Mucosa of rectum (tissue), 2 donors: ENCODE measurements around the gene SFMBT1.

Experiments
- H3K27ac ChIP-seq, 2 donors: one replicate each; pipeline ENCODE4 v1.7.0; 2013; ENCODE audit warnings: inconsistent platforms in 2 of 2, low read depth in 2 of 2, low read length in 2 of 2
- H3K27me3 ChIP-seq, 2 donors: one replicate each; pipeline ENCODE4 v1.7.0; 2013; ENCODE audit warnings: low read length in 2 of 2; ENCODE audit not compliant: control insufficient read depth in 2 of 2, insufficient read depth in 2 of 2
- H3K36me3 ChIP-seq, 2 donors: one replicate each; pipeline ENCODE4 v1.7.0; 2013; ENCODE audit warnings: low read length in 2 of 2; ENCODE audit not compliant: control insufficient read depth in 2 of 2, insufficient read depth in 2 of 2
- H3K4me1 ChIP-seq, 2 donors: one replicate each; pipeline ENCODE4 v1.7.0; 2013; ENCODE audit warnings: low read length in 2 of 2, mild to moderate bottlenecking in 1 of 2; ENCODE audit not compliant: control insufficient read depth in 2 of 2, insufficient read depth in 2 of 2
- H3K4me3 ChIP-seq, 2 donors: one replicate each; pipeline ENCODE4 v1.7.0; 2013; ENCODE audit warnings: low read length in 2 of 2
- H3K9ac ChIP-seq, 2 donors: one replicate each; pipeline ENCODE4 v1.7.0; 2013; ENCODE audit warnings: low read length in 2 of 2, low read depth in 1 of 2, mild to moderate bottlenecking in 1 of 2
- H3K9me3 ChIP-seq, 2 donors: one replicate each; pipeline ENCODE4 v1.7.0; 2013; ENCODE audit warnings: low read length in 2 of 2; ENCODE audit not compliant: control insufficient read depth in 2 of 2
- donor health status: healthy.
- donor health status: Normal muscosa, but diverticular disease.

The SFMBT1 gene

DNA sequence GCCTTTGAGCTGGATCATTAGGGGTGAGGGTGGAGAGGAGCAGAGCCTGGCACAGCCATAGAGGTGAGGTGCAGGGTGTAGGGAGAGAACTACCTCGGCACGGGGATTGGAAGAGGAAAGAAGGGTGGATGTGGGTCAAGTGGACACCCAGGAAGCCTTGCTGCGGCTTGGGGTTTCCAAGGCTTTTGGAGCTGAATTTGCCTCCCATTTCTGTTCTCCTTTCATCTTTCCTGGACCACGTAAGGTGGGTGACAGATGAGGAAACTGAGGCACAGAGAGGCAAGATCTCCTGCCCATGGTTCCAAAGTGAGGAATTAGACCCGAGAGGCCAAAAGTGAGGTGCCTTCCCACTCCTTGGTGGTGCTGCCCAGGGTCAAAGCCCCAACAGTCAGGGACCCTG lies 35.4 kb upstream of the SFMBT1 start:
- Histone ChIP-seq H3K27ac (no peak overlapping the region), H3K4me3 (no peak overlapping the region), H3K9me3 (no peaks in the 10 kb centered on the region), H3K27me3 (no peaks in the 10 kb centered on the region), H3K36me3 (peaks cover 0 to 3% of the 10 kb centered on the region in 2 donors), H3K4me1 (no peaks in the 10 kb centered on the region), H3K9ac (no peak overlapping the region)

DNA sequence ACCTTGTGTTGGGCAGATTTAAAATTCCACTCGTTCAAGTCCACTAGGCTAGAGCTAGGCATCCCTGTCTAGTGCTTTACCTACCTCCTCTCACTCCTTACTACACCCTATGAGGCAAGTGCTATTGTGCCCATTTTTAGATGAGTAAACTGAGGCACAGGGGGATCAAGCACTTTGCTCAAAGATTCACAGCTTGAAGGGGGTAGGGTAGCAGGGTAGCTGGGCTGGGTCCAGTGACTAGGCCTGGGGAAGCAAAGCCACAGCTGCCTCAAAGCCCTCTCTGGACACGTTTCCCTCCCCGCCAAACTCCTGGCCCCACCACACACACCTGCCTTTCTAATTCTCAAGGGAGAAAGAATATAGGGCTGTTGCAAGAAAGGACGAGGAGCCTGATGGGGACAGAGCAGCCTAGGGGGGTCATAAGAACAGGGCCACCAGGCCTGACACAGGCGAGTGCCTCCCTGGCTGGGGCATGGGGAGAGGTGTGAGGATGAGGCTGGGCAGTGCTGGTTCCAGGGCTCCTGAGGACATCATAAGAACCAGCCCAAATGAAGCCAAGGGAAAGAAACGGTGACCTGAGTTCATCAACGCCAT lies 34.8 kb upstream of the SFMBT1 start:
- Histone ChIP-seq H3K27ac (no peak overlapping the region), H3K9ac (no peak overlapping the region), H3K4me1 (no peaks in the 10 kb centered on the region), H3K4me3 (no peak overlapping the region), H3K9me3 (no peaks in the 10 kb centered on the region), H3K27me3 (no peaks in the 10 kb centered on the region), H3K36me3 (peaks cover 0 to 3% of the 10 kb centered on the region in 2 donors)

DNA sequence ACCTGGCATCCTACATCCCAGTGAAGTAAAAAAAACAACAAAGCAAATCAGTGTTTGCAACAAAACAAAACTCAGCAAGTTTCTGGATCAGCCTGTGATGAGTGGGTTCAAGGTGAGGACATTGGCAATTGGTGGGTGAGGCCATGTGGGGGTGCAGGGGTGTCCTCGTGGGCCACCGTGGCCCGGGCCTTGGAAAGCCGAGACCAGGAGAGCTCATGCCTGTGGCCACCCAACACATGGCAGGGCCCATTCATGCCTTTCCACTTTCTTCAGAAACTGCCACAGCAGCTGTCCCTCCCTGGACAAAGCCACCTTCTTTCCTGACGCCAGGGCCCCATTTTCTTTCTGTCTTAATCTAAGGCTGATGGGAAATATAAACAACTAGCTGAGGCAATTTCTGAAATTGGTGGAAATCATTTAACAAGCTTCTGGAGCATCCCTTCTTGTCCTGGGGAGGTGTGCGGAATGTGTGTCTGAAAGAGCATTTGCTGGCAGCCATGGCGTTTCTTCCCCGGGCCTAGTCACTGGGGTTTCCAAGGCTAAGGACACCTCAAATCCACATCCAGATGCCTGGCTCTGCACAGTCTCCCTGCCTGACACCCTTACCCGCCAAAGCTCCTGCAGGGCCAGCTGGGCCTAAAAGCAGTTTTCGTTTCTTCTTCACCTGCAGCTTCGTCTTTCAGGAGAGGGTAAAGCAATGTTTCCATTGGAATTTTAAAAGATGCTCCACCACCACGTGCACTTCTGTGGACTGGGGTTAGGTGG lies 34.1 kb upstream of the SFMBT1 start:
- H3K9ac ChIP-seq, result no peak overlapping the region

GRCh38 chr3:53079147-53079546 lies 33.3 kb upstream of the SFMBT1 start:
- no peak overlapping the region for H3K4me3 ChIP-seq
- H3K36me3 ChIP-seq, result no peaks in the 10 kb centered on the region
- no peaks in the 10 kb centered on the region for H3K27me3 ChIP-seq
- no peak overlapping the region for H3K9ac ChIP-seq
- no peaks in the 10 kb centered on the region for H3K4me1 ChIP-seq
- no peak overlapping the region for H3K27ac ChIP-seq
- H3K9me3 ChIP-seq, result no peaks in the 10 kb centered on the region

More for the DNA sequence above, 34.1 kb upstream of the SFMBT1 start:
- no peaks in the 10 kb centered on the region for H3K36me3 ChIP-seq
- no peaks in the 10 kb centered on the region for H3K4me1 ChIP-seq
- no peaks in the 10 kb centered on the region for H3K9me3 ChIP-seq
- H3K27ac ChIP-seq, result no peak overlapping the region
- no peaks in the 10 kb centered on the region for H3K27me3 ChIP-seq
- no peak overlapping the region for H3K4me3 ChIP-seq

DNA sequence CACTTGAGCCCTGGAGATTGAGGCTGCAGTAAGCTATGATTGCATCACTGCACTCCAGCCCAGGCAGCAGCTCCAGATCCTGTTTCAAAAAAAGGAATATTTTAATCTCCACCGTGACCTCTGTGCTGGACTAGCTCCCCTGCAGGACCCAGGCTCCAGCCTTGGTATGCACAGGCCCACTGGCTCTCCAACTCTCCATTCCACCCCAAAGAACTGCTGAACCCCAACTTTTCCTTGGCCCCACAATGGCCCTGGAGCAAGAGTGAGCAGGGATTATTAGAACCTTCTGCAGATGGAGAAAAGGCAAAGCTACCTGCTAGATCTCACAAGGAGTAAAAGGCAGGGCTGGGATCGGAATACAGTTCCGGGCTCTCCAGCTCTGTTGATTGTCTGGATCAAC lies 32.8 kb upstream of the SFMBT1 start:
- Histone ChIP-seq H3K9ac (no peak overlapping the region), H3K4me1 (no peaks in the 10 kb centered on the region), H3K9me3 (no peaks in the 10 kb centered on the region), H3K27me3 (no peaks in the 10 kb centered on the region), H3K36me3 (no peaks in the 10 kb centered on the region), H3K4me3 (no peak overlapping the region), H3K27ac (no peak overlapping the region)

DNA sequence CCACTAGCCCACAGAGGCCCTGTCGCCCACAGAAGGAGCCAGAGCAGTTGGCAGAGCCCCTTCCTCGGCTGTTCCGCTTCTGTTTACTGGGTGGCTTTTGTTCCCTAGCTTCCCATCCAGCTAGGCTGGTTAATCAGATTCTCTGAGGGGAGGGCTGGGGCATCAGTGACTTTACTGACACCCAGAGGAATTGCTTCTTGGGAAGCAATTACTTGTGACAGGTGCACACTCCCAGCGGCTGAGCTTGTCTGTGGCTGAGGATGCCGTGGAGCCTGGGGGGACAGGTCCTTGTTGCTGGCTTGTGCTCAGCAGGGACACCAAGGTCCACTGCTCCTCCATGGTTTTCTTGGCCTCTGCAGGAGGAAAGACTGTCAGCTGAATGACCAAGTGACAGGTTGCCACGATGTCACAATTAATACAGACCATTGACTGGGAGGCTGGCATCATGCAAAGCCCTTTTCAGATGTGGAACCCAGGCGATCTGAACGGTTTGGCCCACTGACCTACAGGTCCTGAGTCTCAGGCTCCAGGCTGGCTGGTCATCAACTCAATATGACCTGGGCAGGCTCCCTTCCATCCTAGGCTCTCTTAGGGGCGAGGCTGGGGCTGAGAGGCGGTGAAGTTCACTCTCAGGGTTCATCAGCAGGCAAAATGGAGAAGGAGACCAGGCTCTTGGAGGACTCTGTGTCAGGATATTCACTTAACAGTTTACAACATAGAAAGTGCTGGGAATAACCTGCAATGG lies 31.8 kb upstream of the SFMBT1 start:
- H3K27me3 ChIP-seq, result no peaks in the 10 kb centered on the region
- H3K4me1 ChIP-seq, result peaks cover 0 to 4% of the 10 kb centered on the region in 2 donors
- H3K27ac ChIP-seq, result no peak overlapping the region
- H3K9ac ChIP-seq, result no peak overlapping the region
- no peaks in the 10 kb centered on the region for H3K9me3 ChIP-seq
- no peaks in the 10 kb centered on the region for H3K36me3 ChIP-seq
- no peak overlapping the region for H3K4me3 ChIP-seq

GRCh38 chr3:53075743-53076140 lies 29.9 kb upstream of the SFMBT1 start:
- Histone ChIP-seq H3K4me3 (no peak overlapping the region), H3K27ac (no peak overlapping the region), H3K9me3 (no peaks in the 10 kb centered on the region), H3K36me3 (no peaks in the 10 kb centered on the region), H3K27me3 (no peaks in the 10 kb centered on the region), H3K9ac (no peak overlapping the region), H3K4me1 (peaks cover 6 to 9% of the 10 kb centered on the region in 2 donors)

DNA sequence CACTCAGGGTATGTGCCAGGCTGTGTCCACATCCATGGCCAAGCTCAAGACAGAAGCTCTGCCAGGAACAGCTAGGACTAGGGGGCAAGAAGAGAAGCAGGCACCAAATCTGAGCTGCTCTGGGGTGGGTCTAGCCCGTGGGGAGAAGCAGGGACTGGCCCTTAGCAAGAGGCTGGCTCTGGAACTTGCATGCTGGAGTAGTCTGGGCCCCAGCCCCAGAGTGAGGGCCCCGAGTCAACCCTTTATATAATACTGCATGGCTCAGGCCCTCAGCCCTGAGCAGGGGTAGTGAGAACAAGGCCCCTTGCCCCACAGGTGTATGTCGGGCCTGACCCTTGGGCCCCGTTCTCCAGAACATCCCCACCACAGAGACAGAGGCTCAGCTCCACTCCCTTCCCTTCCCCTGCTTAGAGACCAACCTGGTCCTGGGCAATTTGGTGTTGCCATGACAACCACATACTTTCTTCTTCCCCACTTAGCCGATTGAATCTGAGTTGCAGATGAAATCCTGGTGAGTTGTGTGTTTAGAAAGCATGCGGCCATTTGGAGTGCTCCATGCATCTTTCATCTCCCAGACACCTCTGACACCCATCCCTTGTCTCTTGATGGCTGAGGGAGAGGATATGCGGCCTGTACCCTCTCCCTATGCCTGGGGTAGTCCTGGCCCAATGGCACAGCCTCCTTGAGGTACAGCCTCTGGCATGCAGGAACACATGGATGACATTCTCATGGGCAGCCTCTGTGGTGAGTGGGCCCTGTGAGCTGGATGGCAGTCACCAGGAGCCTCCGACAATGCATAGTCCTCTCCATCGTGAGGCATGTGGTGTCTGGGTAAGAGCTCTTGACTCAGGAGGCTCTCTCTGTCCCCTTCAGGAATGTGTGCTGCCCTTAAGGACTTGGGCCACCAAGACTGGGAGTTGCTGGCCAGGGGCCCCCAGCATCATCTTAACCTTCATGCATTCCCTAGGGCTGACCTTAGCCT lies 29.2 kb upstream of the SFMBT1 start:
- Histone ChIP-seq H3K27ac (no peak overlapping the region), H3K9ac (no peak overlapping the region), H3K4me1 (peaks cover 6 to 9% of the 10 kb centered on the region in 2 donors), H3K27me3 (no peaks in the 10 kb centered on the region), H3K36me3 (no peaks in the 10 kb centered on the region), H3K4me3 (no peak overlapping the region), H3K9me3 (no peaks in the 10 kb centered on the region)

- peaks cover 6 to 9% of the 10 kb centered on the region in 2 donors for H3K4me1 ChIP-seq
- H3K27ac ChIP-seq, result no peak overlapping the region
- no peaks in the 10 kb centered on the region for H3K27me3 ChIP-seq
- no peaks in the 10 kb centered on the region for H3K9me3 ChIP-seq
- no peak overlapping the region for H3K4me3 ChIP-seq
- no peak overlapping the region for H3K9ac ChIP-seq
- H3K36me3 ChIP-seq, result no peaks in the 10 kb centered on the region
Observed at GRCh38 chr3:53074366-53074696, 28.5 kb upstream of the SFMBT1 start.
